Embryonic facial prominence (tissue), 1 donor: ENCODE results near the gene IL4R.

Experiments
- DNase-seq: peaks from one replicate; pipeline ENCODE4 v3.0.0-alpha.2; 2016; ENCODE audit errors: extremely low spot score

Gene IL4R

DNA sequence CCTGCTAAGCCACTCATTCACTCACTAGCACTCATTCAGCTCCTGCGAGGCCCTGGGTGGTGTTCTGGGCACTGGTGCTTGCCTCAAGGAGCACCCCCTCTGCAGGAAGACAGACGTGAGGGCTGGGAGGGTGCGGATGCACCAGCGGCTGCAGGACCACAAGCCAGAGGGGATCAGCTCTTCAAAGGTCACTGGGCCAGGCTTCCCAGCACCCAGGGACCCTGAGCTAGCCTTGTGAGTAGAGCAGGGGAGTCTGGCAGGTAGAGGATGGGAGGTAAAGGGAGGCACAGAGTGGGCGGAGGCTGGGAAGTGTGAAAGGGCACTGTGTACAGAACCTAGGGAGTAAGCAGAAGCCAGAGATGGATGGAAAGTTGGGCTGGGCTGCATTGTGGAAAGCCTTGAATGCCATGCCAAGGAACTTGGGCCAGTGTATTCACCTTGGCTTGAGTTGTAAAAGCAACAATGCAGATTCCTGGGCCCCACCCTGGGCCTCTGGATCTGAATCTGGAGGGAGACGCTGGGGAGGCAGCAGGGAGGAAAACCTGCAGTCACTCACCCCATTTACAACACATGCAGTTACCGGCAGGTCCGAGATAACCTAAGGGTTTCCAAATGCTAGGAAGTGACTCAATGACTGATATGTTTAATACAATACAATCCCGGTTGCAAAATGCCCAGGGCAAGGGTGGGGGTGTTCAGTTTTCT lies 1.7 kb downstream of the IL4R start:
- no peak for DNase-seq

DNA sequence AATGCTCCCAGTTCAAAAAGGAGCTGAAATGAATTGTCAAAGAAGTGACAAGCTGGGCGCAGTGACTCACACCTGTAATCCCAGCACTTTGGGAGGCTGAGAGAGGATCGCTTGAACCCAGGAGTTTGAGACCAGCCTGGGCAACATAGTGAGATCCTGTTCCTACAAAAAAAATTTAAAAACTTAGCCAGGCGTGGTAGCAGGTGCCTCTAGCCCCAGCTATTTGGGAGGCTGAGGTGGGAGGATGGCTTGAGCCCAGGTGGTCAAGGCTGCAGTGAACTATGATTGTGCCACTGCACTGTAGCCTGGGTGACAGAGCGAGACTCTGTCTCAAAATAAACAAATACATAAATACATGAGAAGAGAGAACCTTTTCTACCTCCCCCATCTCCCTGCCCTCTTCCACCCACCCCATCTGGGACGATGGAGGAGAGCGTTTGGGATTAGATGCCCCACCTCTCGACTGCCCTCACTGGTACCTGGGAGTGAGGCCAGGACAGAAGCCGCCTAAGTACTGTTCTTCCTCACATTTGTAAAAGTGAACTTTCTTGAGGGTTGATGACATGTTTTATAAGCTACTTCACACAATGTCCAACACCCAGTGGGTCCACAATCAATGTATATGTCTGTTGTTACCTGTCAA lies 2.4 kb downstream of the IL4R start:
- DNase-seq: no peak

DNA sequence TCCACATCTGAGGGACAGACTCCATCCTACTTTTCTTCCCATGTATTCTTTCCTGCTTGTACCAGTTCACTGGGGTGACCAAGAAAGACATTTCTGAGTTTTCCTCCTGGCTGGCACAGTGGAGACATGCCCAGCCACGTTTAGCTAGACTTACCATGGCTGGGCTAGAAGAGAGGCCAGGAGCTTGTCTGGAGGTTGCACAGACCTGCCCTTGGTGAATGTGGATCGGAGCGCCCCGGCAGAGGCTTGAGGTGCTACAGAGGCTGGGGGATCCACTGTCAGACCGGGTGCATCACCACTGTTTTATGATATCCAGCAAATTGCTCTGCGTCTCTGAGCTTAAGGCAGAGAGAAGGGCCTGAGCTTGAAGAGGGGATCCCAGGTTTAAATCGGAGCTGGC lies 3.5 kb downstream of the IL4R start:
- DNase-seq: no peak

DNA sequence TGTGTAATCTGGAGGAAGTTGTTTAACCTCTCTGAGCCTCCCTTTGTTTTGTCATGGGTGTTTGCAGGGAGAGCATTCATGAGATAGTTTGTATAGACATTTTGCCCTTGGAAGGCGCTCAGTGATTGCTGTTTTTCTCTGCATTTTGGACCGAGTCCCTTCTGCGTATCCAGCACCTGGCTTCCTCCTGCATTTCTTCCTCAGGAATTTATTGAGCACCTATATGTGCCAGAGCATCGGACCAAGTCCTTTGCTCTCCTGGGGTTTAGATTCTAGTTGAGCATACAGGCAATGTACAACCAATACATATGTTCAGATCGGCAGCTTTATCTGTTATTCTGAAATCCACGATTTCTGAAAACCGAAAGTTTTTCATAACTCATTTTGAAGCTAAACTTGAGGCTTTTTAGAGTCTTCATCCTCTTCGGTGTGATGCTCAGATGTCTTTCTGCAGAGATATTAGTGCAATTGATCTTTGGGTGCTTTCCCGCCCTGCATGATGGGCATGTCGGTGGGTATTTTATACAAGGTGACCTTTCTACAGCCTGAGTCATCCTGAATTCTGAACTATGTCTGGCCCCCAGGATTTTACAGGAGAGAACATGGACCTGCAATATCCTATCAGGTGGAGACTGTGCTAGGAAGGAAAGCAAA lies 4.1 kb downstream of the IL4R start:
- DNase-seq: no peak

DNA sequence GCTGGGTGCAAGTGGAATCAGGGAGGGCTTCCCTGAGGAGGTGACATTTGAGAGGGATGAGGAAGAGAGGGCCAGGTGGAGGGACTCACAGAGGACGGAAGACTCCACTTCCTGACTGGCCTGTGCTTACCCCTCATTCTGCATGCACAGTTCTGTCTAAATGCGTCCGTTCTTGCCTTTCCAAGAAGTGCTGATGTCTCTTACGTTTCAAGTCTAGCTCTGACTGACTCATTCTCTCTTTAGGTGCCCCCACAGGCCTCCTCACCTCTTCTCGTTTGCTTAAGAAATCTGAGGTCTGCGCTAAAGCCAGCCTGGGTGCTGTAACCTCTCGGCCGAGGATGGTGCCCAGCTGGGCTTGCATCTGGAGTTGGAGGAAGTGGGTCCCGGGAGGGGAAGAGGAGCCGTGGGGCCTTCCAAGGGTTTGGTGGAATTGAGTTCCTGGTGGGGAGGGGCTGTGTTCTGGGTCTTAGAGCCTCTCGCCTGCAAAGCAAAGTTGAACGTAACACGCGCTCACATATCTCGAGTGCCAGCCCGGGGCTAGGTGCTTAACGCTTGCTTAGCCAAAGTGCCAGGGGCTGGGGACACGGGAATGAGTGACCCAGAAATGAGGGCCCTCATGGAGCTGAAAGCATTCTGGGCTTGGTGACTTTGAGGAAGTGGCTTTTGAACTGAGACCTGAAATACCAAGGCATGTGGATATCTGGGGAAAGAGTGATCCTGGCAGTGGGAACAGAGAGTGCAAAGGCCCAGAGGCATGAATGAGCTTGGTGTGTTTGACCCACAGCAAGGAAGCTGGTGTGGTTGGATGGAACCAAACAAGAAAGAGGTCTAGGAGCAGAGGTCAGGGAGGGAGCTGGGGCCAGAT lies 4.8 kb downstream of the IL4R start:
- no peak for DNase-seq

DNA sequence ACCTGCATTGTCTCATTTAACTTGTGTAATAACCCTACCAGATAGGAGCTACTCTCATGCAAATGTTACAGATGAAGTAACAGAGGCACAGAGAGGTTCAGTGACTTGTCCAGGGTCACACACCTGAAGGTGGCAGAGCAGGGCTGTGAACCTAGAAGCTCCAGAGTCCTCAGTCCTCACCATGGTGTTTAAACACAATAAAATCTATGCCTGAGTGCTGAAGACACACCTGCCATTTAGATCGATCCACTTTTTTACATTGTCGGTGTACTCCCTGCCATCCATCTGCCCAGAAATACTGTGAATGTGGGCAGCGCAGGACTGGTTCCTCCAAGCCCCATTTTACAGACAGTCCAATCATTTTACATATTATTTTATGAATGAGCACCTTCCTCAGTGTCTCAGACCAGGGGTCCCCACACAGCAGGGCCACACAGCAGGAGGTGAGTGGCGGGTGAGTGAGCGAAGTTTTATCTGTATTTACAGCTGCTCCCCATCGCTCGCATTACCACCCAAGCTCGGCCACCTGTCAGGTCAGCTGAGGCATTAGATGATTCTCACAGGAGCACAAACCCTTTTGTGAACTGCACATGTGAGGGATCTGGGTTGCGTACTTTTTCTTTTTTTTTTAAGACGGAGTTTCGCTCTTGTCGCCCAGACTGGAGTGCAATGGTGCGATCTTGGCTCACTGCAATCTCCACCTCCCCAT lies 5.6 kb downstream of the IL4R start:
- no peak for DNase-seq

DNA sequence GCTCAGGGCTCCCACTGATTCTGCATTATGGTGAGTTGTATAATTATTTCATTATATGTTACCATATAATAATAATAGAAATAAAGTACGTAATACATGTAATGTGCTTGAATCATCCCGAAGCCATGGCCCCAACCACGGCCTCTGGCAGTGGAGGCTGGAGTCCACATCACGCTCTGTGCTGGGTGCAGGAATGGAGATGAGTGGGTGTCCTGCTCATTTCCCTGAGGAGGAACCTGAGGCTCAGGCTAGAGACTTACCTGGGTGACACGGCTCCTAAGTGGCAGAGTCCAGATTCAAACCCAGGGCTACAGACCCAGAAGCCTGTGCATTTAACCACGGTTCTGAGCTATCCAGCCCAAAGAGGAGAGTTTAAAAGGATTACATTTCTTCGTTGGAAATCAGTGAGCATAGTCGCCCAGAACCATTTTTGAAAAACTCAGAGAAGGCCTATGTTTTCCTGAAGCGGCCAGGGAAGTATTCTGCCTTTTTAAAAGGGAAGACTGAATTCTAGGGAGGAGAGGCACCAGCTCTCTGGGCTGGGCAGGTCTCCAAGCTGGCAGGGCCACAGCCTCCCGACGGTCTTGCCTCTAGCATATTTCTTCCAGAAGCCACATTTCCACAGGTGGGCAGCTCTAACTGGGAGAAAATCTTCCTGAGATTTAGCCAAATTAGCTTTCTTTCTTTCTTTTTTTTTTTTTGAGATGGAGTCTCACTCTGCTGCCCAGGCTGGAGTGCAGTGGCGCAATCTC lies 6.7 kb downstream of the IL4R start:
- DNase-seq: no peak

DNA sequence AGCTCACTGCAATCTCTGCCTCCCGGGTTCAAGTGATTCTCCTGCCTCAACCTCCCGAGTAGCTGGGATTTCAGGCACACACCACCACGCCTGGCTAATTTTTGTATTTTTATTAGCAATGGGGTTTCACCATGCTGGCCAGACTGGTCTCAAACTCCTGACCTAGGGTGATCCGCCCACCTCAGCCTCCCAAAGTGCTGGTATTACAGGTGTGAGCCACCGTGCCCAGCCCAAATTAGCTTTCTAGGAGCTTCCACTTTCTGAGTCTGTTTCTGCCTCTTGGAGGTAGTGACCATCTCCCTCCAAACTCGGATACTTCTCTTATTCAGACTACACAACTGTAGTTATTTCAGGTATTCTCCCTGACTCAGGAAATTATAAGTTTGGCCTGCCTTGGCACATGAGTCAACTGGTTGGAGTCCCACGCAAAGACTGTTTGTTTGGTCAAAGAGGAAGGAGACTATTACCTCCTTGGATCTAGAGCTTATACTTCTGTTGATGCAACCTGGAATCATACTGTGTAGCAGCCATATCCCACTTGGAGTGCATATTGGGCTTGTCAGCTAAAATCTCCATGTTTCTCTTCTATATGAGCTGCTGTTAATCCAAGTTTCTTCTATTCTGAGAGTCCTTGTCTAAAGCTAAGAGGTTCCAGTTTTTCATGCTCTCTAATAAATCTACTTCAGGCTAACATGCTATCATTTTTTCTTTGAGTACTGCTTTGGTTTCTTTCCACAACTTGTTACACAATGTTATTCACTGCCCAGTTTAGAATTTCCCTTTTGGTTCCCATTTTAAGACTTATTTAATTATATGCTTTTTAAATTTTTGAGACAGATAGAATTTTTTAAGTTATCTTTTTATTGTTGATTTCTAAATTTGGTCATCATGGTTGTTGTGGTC lies 7.5 kb downstream of the IL4R start:
- DNase-seq: no peak

DNA sequence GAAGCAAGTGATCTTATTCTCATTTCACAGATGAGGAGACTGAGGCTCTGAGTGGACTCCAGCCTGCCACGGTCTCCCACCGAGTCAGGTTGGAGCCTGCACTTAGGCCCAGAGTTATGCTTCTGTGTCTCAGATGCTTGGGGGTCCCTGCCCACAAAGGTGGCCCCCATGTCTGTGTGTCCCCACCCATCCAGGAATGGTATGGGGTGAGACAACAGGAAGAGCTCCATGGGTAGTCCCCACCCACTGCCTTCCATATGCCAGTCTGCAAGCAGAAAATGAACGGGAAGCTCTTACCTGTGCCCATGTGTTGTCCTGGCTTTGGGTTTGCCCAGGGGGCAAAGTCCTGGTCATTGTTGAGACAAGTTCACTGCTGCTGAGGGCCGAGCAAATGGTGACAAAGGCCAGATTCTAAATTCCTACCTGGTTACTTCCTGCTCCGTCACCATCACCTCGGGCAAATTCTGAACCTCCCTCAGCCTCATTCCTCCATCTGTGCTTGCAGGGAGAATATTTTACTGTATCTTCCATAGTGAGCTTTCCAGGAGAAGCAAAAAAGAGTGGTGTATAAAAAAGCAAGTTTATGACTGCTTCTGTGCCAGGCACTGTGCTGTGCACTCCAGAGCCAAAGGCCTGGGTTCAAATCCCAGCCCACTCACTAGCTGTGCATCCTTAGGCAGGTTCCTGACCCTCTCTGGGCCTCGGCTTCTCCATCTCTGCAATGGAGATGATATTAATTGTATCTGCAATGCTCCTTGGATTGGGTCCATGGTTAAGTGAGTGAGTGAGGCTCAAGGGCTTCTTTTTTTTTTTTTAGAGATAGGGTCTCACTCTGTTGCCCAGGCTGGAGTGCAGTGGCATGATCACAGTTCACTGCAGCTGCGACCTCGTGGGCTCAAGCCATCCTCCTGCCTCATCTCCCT lies 9.3 kb downstream of the IL4R start:
- DNase-seq: no peak

- no peak for DNase-seq
Measured at GRCh38 chr16:27323781-27324561, 10.2 kb downstream of the IL4R start.

DNA sequence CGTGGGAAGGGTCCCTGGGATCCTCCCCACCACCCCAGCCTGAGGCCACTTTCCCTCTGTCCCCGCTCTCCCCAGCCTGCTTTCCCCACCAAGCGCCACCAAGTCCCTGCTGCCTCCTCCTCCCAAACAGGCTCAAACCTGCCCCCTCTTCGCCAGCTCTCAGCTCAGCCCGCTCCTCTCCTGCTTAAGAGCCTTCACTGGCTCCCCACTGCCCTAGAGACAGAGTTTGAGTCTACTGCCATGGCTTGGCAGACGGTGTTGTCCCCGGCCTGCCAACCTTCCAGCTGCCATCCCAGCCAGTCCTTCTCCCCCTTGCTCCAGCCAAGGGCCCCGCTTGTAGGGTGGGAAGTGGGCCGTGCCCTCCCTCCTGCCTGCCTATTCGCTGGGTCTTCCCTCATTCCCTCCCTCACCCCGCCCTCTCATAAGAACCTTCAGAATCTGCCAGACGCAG lies 11.1 kb downstream of the IL4R start:
- no peak for DNase-seq

GRCh38 chr16:27325736-27326135 lies 12.0 kb downstream of the IL4R start:
- DNase-seq: no peak

GRCh38 chr16:27326251-27326650 lies 12.5 kb downstream of the IL4R start:
- no peak for DNase-seq

- DNase-seq: no peak
Measured at GRCh38 chr16:27326738-27327585, 13.2 kb downstream of the IL4R start.

DNA sequence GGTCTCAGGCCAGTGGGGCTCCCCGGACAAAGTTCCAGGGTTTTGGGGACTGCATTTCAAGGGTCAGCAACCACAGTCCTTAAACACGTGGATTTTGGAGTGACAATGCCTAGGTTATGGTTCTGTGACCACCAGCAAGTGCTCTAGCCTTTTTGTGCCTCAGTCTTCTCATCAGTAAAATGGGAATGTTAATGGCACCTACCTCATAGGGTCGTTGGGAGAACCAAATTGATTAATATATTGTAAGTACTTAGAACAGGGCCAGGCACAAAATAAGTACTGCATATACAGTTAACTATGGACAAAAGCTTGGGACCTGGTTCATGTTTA lies 13.8 kb downstream of the IL4R start:
- DNase-seq: no peak

GRCh38 chr16:27328937-27329336 lies 15.2 kb downstream of the IL4R start:
- DNase-seq: no peak
